SU-DHL-6 (cell line): ENCODE data around the gene TEX54.

Experiments
- CTCF ChIP-seq: fragments of 200-600 bp; sonication (generic); IDR thresholded peaks from one replicate; pipeline ENCODE4 v1.5.1; 2017; ENCODE audit warnings: antibody characterized with exemption, mild to moderate bottlenecking, low read length, moderate library complexity; ENCODE audit not compliant: insufficient read depth, poor library complexity, severe bottlenecking
- EZH2phosphoT487 ChIP-seq: fragments of 200-600 bp; sonication (generic), shearing (Covaris generic); conservative IDR thresholded peaks from 2 replicates; pipeline ENCODE4 v1.6.1; 2018; ENCODE audit warnings: mild to moderate bottlenecking, antibody characterized with exemption, low read length, moderate library complexity, mixed read lengths

- TF ChIP-seq CTCF: no peak
- no peak for TF ChIP-seq EZH2phosphoT487
Observed at GRCh38 chr11:62805076-62805892, 27.4 kb downstream of the TEX54 start, which contains the start of gene NXF1.
